ENCODE data around the gene EPS8L3.

- TF ChIP-seq POLR2AphosphoS5 (IDR thresholded peaks at IDR 0.05; ENCODE audit: borderline replicate concordance, low read depth, low read length) (no peak), EZH2 (IDR thresholded peaks at IDR 0.05) (no peak), FOXP2 (optimal IDR thresholded peaks at IDR 0.05; ENCODE audit: control extremely low read depth, extremely low read length, insufficient read depth) (no peak)
Measured at GRCh38 chr1:109789551-109790180, 25.9 kb upstream of the EPS8L3 start.

Data from SK-N-MC (cell line).